Renal pelvis (tissue), 4 donors: ENCODE data around the gene RGPD3. TPM values are rescaled to one million over a fixed set of nuclear protein-coding genes. Genes with fewer than 3 reads are reported as not detected.

Source experiments
- DNase-seq: peaks from one replicate; pipeline ENCODE4 v3.0.0-alpha.2; 2013
- polyA plus RNA-seq, 3 donors: library from polyadenylated mRNA; unstranded; fragments of 120-200 nt; gene quantifications; one replicate each; pipeline ENCODE4 v1.2.1, GENCODE V29; 2013; ENCODE audit not compliant: insufficient read length in 3 of 3

The RGPD3 gene
- polyA plus RNA-seq, 3 donors, result 0.21 to 0.38 (median 0.34) TPM

DNA sequence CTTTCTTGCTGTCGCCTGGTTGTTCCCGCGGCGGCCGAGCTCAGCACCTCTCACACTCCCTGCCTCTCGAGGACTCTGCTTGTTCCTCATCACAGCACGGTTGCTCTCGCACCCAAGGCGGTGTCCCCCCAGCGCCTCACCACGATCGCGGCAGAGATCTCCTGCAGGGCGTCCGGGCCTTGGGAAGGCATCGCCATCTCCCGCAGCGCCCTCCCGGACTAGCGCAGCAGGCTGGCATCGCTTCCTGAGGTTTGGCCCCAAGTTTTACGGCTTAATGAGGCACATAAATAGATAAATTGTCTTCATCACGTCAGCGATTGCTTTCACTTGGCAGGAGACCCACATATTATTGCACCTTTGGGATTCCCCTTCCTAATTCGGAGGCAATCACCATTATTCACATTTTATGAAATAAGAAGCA, 125.4 kb downstream of the RGPD3 start:
- no peak for DNase-seq

DNA sequence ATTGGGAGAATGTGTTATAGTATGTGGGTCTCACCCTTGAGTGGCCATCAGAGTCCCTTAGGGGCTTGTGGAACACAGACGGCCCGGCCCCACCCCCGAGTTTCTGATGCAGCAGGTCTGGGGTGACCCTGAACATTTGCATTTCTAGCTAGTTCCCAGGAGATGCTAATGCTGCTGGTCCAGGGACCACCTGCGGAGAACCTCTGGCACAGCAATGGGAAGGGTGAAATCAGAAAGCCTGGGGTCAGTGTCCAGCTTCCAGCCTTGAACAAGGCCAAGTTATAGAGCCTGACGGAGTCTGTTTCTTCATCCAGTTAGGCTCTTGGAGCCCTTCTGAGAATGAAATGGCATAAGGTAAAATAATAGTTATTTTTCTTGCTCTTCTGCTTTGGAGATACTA, 126.5 kb downstream of the RGPD3 start:
- no peak for DNase-seq

Other genes with a start within 250 kb of the RGPD3 start
- under 1 TPM; 0.22 to 0.73 (median 0.24) TPM for gene CD8B2, start 19.0 kb upstream of the RGPD3 start, polyA plus RNA-seq